GM19468 (cell line): ENCODE data around the gene ZSCAN16.
A peak's percentile ranks its signal among the peaks of the same experiment; 100 is the strongest.
"Not testable (repeated sequence)": the region's sequence is repeated elsewhere in the genome, so short reads cannot be mapped to it uniquely, and the experiment has no call there.

Experiments
- ATAC-seq: cut with Tn5 transposase; IDR thresholded peaks from one replicate; pipeline ENCODE4 v1.9.1; 2021; ENCODE audit warnings: mild to moderate bottlenecking, moderate library complexity, moderate number of reproducible peaks; ENCODE audit not compliant: unreplicated experiment; ENCODE audit errors: extremely low read depth

Gene ZSCAN16

DNA sequence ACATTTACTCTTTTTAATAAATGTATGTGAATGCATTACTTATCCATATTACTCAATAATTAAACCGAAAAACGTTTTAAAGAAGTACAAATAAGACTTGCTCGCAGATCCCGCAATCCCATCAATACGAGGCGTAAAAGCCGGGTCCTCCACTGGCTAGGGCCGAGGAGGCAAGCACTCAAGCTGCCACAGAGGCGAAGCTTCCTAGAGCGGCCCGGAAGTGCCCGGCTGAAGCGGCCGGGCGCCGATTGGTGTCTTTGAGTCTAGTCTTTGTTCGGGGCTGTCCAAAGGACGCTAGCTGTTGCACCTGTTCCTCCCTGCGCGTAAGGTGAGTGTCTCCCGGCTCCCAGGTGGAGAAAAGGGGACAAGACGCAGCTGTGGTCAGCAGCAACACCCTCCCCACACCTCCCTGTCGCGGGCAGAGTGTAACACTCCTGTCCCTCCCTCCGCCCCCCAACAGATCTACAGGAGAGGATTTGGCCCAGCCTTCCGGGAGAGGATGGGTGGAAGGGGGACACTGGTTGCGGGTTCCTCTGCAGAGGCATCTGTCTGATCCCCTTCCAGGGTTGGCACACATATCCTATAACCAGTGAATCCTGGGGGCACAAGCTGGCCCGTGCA, at the start of gene ZSCAN16:
Gene ZSCAN16, plus strand, starts transcription at position 260 of the 621 bp plus-strand sequence. CDS start 835 bp downstream, outside the sequence.
- peak; percentile 68 for ATAC-seq

DNA sequence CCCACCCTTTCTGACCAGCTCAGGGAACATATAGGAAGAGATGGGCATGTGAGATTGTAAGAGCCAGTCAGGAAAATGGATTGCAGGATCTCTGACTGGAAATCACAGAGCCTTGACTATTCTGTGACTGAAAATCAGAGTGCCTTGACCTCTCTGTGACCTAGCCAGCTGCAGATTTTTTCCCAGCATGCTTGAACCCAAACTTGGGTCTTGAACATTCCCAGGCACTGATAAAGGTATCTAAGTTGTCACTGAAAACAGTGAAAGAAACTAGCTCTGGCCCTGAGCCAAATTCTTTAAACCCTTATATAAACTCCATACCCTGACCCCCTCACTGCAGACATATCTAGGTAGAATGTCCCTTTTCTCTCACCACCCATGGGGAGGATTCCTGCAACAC, 46.4 kb upstream of the ZSCAN16 start:
- ATAC-seq = no peak

DNA sequence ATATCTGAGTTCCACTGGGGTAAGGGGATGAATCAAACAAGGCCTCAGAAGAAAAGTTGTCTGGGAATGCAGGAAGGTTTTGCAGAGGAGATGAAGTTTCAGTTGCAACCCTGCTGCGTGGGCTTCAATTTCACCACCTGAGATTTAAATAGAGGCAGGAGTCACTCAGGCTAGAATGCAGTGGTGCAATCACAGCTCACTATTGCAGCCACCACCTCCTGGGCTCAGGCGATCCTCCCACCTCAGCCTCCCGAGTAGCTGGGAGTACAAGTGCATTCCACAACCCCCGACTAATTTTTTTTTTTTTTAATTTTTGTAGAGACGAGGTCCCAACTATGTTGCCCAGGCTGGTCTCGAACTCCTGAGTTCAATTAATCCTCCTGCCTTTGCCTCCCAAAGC, 45.6 kb upstream of the ZSCAN16 start:
- ATAC-seq = no peak

DNA sequence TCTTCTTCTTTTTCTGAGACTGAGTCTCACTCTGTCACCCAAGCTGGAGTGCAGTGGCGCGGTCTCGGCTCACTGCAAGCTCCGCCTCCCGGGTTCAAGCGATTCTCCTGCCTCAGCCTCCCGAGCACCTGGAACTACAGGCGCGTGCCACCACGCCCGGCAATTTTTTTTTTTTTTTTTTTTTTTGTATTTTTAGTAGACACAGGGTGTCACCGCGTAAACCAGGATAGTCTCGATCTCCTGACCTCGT, 44.1 kb upstream of the ZSCAN16 start, which contains the start of gene ZNF165:
Gene ZNF165, plus strand, starts transcription at position 188 of the 250 bp plus-strand sequence. CDS start 4,913 bp downstream, outside the sequence.
- ATAC-seq = not testable (repeated sequence)

DNA sequence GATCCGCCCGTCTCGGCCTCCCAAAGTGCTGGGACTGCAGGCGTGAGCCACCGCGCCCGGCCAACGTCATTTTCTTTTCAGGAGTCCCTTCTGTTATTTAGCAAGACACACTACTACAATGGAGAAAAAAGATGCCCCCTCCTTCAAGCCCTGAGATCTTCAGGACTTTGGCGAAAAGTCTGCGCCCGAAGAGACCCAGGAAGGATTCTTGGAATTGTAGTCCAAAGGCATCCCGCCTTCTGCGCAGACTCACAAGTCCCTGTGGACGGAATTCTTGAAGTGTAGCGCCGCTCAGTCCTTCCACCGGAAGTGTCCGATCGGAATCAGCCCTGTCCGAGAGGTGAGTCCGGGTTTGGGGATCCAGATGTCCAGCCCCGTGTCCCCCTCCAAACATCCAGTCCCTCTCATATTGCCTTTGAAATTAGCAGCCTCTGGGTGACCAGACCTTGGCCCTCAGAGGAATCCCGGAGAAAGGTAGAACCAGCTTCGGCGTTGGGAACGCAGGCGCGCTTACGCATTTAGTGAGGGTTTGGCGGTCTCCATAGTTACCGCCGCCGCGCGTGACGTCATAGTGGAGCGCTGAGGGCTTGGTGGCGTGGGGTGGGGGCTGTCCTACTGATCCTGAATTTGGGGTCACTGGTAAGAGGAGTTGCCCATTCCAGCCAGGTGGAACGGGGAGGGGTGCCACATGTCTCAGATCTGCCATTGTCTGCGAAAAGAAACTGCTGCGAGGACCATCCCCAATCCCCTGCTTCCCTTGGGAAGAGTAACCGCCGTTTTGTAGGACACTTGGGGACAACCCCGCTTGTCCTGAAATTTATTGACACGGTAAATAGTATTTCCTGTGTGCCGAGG, 43.6 kb upstream of the ZSCAN16 start:
- peak; percentile 26 for ATAC-seq

DNA sequence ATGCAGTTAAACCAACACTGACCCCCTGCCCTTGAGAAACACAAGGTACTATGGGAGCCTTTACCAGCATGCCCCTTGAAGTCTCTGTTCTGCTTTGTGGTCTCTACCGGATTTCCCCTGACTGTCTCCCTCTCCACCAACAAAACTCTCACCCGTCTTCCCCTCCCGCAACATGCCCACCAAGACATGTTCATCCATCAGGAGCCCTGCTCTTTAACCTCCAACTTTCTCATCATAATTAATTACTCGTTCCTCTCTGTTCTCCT, 43.0 kb upstream of the ZSCAN16 start:
- ATAC-seq = peak; percentile 25

DNA sequence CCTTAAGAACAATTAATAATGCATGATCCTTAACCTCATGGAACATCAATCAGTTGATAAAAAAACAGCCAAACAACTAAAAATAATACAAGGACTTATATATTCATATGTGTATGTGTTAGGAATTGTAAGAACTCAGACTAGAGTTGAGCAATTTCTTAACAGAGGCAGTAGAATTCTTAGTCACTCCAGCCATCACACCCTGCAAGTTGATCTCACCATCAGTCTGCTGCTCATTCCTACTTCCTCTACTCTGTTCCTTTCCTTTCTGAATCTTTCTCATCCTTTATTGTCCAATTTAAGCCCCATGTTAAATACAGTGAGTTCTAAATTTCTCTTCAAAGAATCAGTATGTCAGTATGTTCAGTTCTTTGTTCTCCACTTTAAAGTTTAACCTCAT, 41.5 kb upstream of the ZSCAN16 start:
- ATAC-seq = no peak

GRCh38 chr6:28089054-28089453, 35.4 kb upstream of the ZSCAN16 start:
- ATAC-seq = no peak

- no peak for ATAC-seq
These were observed 33.4 kb upstream of the ZSCAN16 start for GRCh38 chr6:28090917-28091586.

DNA sequence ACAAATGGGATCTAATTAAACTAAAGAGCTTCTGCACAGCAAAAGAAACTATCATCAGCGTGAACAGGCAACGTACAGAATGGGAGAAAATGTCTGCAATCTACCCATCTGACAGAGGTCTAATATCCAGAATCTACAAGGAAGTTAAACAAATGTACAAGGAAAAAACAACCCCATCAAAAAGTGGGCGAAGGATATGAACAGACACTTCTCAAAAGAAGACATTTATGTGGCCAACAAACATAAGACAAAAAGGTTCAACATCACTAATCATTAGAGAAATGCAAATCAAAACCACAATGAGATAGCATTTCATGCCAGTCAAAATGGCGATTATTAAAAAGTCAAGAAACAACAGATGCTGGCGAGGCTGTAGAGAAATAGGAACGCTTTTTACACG, 22.2 kb upstream of the ZSCAN16 start:
- not testable (repeated sequence) for ATAC-seq

- not testable (repeated sequence) for ATAC-seq
These were observed 21.7 kb upstream of the ZSCAN16 start for GRCh38 chr6:28102699-28103098.

DNA sequence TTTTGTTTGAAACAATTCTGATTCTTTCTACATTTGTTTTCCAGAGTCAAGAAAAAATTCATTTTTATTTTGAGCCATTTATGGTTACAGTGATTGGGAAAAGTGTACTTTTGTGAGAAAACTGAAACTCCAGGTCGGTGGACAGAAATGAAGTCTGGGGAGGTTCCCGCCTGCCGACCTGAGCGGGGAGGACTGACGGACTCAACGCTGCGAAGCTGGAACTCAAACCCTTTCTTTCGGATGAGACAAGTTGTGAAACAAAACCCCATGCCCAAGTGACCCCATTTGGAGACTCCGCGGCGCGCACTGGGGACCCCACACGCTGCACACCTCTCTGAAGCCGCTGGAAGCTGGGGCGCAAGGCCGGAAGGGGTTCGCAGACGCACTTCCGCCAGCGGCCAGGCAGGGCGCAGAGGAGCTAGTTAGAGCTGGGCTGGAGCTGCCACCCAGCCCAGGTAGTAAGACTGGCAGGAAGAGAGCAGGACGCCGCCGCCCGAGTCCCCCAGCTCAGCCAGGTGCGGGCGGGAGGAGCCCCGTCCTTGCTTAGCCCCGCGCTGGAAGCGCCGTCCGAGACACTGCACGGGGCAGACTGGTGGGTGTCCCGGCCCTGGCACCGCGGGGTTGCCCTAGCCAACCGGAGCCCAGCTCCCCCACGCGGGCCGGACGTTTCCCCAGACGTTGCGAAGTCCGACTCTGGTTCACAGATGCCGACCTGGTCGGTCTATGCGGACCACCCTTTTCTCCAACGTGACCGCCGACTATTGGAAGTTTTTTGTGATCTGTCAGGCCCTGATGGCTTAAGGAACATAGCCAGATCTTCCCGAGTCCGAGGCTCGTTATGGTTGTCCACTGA, 19.8 kb upstream of the ZSCAN16 start:
- peak; percentile 92 for ATAC-seq

DNA sequence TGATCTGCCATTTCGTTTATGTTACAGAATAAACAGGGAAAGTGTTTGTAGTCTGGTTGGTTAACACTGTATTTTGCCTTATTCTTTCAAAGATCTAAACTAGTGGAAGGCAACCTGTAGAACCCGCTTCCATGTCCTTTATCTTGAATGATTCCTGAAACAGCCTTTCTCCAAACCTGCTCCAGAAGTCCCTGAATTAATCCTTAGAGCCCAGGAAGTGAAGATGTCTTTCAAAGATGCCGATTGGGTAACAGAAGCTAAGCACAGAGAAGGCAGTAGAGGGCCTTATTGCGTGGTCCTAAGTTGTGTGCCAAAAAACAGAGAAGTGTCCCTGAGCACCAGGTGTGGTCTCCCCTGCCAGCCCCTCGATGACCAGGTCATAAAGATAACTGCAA, 19.2 kb upstream of the ZSCAN16 start:
- no peak for ATAC-seq

DNA sequence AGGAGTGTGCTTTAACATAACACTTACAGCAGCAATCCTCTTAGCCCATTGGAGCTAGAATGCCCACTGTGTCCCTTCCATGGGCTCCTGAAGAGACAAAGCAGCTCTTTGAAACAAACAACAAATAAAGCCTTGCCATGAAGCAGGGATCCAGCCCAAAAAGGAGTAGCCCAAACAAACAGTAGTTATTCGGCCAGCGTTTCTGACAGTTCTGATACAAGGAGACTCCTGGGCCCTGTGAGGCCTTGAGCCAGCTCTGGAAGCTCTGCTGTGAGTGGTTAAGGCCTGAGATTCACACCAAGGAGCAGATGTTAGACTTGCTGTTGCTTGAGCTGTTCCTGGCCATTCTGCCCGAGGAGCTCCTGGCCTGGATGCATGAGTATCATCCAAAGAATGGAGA, 16.9 kb upstream of the ZSCAN16 start:
- no peak for ATAC-seq

DNA sequence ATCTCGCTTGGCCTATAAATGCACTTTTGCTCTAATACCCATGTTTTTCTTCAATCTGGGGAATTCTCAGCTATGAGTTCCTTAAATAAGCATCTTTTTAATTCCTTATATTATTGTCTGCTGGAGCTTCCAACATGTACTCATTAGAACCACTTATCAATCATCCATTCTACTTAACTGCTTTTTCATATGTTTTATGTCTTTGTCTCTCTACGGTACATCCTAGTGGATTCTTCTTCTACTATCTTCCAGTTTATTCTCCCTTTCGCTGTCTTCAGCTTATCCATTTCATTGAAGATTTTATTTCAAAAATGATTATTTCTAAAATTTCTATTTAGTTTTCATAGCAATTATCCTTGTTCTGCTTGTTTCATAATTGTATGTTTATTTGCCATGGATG, 12.4 kb upstream of the ZSCAN16 start:
- no peak for ATAC-seq

GRCh38 chr6:28115799-28116198, 8.6 kb upstream of the ZSCAN16 start:
- no peak for ATAC-seq

DNA sequence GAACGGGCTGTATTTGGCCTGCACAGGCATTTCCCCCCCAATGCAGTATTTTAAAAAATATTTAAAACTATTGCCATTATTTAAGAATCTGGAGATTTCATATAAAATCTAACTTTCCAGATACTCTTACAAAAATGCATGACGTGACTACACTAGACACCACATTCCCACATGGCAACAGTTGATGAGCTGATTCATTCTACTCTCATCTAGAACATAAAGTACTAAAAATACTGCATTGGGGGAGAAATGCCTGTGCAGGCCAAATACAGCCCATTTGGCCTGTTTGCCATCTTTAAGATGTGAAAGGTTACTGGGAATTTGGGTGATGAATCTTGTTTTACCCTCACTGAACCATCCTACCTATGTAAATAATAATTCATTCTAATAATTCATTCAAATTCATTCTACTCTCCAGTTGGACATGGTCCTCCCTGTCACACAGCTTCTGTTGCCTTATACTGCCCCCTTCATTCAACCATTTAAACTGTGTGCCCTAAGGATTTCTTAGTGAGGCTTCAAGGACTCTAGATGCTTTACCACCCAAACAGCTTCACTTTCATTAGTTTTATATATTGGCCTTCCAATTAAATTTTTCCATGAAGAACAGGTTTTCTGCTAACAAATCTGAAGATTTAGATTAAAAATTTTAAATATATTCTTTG, 6.9 kb upstream of the ZSCAN16 start:
- no peak for ATAC-seq

GRCh38 chr6:28118217-28118616, 6.2 kb upstream of the ZSCAN16 start:
- ATAC-seq = no peak

- ATAC-seq = no peak
These were observed 2.5 kb upstream of the ZSCAN16 start for GRCh38 chr6:28121876-28122275.

DNA sequence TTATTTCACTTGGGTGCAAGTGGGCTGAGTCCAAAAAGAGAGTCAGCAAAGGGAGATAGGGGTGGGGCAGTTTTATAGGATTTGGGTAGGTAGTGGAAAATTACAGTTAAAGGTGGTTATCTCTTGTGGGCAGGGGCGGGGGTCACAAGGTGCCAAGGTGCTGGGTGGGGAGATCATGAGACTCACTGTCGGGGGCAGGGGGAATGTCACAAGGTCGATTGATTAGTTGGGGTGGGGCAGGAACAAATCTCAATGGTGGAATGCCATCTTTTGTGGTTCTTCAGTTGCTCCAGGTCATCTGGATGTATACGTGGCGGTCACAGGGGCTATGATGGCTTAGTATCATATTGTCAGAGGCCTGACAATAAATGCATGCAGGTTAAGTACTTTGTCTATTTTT, 2.1 kb upstream of the ZSCAN16 start:
- ATAC-seq = not testable (repeated sequence)
